ENCODE data around the gene UBASH3A.

DNA sequence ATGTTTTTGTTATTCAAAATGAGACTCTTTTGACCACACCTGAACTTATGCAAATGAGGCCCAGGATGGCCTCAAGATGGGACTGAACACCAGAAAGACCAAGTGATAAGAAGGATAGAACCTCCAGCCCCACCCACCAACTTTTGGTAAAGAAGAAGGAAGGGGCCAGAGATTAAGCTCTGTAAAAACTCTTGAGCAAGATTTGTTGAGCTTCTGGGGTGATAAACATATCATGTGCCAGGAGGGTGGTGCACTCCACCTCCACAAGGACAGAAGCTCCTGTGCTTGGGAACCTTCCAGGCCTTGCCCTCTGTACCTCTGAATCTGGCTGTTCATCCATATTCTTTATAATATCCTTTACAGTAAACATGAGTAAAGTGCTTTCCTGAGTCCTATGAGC lies 87.0 kb downstream of the UBASH3A start:
- TF ChIP-seq ZNF19 (tag by site-specific recombination; IDR thresholded peaks at IDR 0.05; ENCODE audit: low read depth) (no peak), ZNF335 (tag by site-specific recombination; conservative IDR thresholded peaks at IDR 0.05) (no peak), YY1 (tag by site-specific recombination; IDR thresholded peaks at IDR 0.05) (no peak), ZNF521 (tag by site-specific recombination; IDR thresholded peaks at IDR 0.05) (no peak), ZNF660 (tag by site-specific recombination; IDR thresholded peaks at IDR 0.05) (no peak), ZNF777 (tag by site-specific recombination; IDR thresholded peaks at IDR 0.05; ENCODE audit: borderline replicate concordance) (no peak), ZNF174 (tag by site-specific recombination; IDR thresholded peaks at IDR 0.05) (no peak), ZNF366 (tag by site-specific recombination; conservative IDR thresholded peaks at IDR 0.05) (no peak), SCRT1 (tag by site-specific recombination; IDR thresholded peaks at IDR 0.05; ENCODE audit: borderline replicate concordance) (no peak), KLF1 (tag by site-specific recombination; IDR thresholded peaks at IDR 0.05) (no peak)
- TF ChIP-seq, protein P1, sequence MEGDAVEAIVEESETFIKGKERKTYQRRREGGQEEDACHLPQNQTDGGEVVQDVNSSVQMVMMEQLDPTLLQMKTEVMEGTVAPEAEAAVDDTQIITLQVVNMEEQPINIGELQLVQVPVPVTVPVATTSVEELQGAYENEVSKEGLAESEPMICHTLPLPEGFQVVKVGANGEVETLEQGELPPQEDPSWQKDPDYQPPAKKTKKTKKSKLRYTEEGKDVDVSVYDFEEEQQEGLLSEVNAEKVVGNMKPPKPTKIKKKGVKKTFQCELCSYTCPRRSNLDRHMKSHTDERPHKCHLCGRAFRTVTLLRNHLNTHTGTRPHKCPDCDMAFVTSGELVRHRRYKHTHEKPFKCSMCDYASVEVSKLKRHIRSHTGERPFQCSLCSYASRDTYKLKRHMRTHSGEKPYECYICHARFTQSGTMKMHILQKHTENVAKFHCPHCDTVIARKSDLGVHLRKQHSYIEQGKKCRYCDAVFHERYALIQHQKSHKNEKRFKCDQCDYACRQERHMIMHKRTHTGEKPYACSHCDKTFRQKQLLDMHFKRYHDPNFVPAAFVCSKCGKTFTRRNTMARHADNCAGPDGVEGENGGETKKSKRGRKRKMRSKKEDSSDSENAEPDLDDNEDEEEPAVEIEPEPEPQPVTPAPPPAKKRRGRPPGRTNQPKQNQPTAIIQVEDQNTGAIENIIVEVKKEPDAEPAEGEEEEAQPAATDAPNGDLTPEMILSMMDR (tag by site-specific recombination; IDR thresholded peaks at IDR 0.05): no peak
- TF ChIP-seq, protein P2, sequence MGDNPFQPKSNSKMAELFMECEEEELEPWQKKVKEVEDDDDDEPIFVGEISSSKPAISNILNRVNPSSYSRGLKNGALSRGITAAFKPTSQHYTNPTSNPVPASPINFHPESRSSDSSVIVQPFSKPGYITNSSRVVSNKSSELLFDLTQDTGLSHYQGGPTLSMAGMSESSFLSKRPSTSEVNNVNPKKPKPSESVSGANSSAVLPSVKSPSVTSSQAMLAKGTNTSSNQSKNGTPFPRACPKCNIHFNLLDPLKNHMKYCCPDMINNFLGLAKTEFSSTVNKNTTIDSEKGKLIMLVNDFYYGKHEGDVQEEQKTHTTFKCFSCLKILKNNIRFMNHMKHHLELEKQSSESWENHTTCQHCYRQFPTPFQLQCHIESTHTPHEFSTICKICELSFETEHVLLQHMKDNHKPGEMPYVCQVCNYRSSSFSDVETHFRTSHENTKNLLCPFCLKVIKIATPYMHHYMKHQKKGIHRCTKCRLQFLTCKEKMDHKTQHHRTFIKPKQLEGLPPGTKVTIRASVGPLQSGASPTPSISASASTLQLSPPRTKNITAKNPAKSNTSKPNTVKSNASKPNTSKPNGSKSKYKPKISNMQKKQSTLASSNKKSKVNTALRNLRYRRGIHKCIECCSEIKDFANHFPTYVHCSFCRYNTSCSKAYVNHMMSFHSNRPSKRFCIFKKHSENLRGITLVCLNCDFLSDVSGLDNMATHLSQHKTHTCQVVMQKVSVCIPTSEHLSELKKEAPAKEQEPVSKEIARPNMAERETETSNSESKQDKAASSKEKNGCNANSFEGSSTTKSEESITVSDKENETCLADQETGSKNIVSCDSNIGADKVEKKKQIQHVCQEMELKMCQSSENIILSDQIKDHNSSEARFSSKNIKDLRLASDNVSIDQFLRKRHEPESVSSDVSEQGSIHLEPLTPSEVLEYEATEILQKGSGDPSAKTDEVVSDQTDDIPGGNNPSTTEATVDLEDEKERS (tag by site-specific recombination; IDR thresholded peaks at IDR 0.05): no peak
- TF ChIP-seq, protein P3, sequence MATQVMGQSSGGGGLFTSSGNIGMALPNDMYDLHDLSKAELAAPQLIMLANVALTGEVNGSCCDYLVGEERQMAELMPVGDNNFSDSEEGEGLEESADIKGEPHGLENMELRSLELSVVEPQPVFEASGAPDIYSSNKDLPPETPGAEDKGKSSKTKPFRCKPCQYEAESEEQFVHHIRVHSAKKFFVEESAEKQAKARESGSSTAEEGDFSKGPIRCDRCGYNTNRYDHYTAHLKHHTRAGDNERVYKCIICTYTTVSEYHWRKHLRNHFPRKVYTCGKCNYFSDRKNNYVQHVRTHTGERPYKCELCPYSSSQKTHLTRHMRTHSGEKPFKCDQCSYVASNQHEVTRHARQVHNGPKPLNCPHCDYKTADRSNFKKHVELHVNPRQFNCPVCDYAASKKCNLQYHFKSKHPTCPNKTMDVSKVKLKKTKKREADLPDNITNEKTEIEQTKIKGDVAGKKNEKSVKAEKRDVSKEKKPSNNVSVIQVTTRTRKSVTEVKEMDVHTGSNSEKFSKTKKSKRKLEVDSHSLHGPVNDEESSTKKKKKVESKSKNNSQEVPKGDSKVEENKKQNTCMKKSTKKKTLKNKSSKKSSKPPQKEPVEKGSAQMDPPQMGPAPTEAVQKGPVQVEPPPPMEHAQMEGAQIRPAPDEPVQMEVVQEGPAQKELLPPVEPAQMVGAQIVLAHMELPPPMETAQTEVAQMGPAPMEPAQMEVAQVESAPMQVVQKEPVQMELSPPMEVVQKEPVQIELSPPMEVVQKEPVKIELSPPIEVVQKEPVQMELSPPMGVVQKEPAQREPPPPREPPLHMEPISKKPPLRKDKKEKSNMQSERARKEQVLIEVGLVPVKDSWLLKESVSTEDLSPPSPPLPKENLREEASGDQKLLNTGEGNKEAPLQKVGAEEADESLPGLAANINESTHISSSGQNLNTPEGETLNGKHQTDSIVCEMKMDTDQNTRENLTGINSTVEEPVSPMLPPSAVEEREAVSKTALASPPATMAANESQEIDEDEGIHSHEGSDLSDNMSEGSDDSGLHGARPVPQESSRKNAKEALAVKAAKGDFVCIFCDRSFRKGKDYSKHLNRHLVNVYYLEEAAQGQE (tag by site-specific recombination; IDR thresholded peaks at IDR 0.05): no peak
- TF ChIP-seq, protein P4, sequence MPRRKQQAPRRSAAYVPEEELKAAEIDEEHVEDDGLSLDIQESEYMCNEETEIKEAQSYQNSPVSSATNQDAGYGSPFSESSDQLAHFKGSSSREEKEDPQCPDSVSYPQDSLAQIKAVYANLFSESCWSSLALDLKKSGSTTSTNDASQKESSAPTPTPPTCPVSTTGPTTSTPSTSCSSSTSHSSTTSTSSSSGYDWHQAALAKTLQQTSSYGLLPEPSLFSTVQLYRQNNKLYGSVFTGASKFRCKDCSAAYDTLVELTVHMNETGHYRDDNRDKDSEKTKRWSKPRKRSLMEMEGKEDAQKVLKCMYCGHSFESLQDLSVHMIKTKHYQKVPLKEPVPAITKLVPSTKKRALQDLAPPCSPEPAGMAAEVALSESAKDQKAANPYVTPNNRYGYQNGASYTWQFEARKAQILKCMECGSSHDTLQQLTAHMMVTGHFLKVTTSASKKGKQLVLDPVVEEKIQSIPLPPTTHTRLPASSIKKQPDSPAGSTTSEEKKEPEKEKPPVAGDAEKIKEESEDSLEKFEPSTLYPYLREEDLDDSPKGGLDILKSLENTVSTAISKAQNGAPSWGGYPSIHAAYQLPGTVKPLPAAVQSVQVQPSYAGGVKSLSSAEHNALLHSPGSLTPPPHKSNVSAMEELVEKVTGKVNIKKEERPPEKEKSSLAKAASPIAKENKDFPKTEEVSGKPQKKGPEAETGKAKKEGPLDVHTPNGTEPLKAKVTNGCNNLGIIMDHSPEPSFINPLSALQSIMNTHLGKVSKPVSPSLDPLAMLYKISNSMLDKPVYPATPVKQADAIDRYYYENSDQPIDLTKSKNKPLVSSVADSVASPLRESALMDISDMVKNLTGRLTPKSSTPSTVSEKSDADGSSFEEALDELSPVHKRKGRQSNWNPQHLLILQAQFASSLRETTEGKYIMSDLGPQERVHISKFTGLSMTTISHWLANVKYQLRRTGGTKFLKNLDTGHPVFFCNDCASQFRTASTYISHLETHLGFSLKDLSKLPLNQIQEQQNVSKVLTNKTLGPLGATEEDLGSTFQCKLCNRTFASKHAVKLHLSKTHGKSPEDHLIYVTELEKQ (tag by site-specific recombination; IDR thresholded peaks at IDR 0.05; ENCODE audit: borderline replicate concordance): no peak
